ES-I3 (cell line): ENCODE measurements around the gene ING5.

Experiments
- H3K36me3 ChIP-seq: 2 replicates; pipeline ENCODE4 v1.6.1; 2013; ENCODE audit warnings: mild to moderate bottlenecking, low read length, control low read depth, moderate library complexity; ENCODE audit not compliant: insufficient read depth
- H3K4me1 ChIP-seq: 2 replicates; pipeline ENCODE4 v1.6.1; 2013; ENCODE audit warnings: mild to moderate bottlenecking, control low read depth, low read length; ENCODE audit not compliant: insufficient read depth
- H3K9ac ChIP-seq: 2 replicates; pipeline ENCODE4 v1.6.1; 2013; ENCODE audit warnings: low read depth, mild to moderate bottlenecking, low read length, moderate library complexity
- H3K9me3 ChIP-seq: 2 replicates; pipeline ENCODE4 v1.6.1; 2013; ENCODE audit warnings: mild to moderate bottlenecking, low read length, moderate library complexity; ENCODE audit not compliant: control insufficient read depth, insufficient read depth

The ING5 gene

GRCh38 chr2:241678784-241679540 is 22.9 kb upstream of the ING5 start:
- Histone ChIP-seq H3K4me1 (no peaks in the 10 kb centered on the region), H3K36me3 (peaks cover 7% of the 10 kb centered on the region), H3K9ac (no peak overlapping the region), H3K9me3 (no peaks in the 10 kb centered on the region)

- Histone ChIP-seq H3K9ac (no peak overlapping the region), H3K4me1 (no peaks in the 10 kb centered on the region), H3K36me3 (peaks cover 10% of the 10 kb centered on the region), H3K9me3 (no peaks in the 10 kb centered on the region)
These were observed 21.8 kb upstream of the ING5 start for GRCh38 chr2:241680044-241680443.

GRCh38 chr2:241680827-241681599 is 20.8 kb upstream of the ING5 start:
- H3K9ac ChIP-seq: no peak overlapping the region
- no peaks in the 10 kb centered on the region for H3K4me1 ChIP-seq
- H3K9me3 ChIP-seq: no peaks in the 10 kb centered on the region
- H3K36me3 ChIP-seq: peaks cover 10% of the 10 kb centered on the region

- peaks cover 6% of the 10 kb centered on the region; the same call in 1 of the 2 replicates for H3K36me3 ChIP-seq
- no peaks in the 10 kb centered on the region for H3K9me3 ChIP-seq
- peak overlapping the region; percentile 99 for H3K9ac ChIP-seq
- H3K4me1 ChIP-seq: no peaks in the 10 kb centered on the region
These were observed 15.6 kb upstream of the ING5 start for GRCh38 chr2:241686324-241686649.

- Histone ChIP-seq H3K36me3 (peaks cover 6% of the 10 kb centered on the region; the same call in 1 of the 2 replicates), H3K4me1 (no peaks in the 10 kb centered on the region), H3K9ac (peak within 1 kb of the TSS; percentile 99), H3K9me3 (no peaks in the 10 kb centered on the region)
These were observed 15.0 kb upstream of the ING5 start, which contains the start of gene DTYMK for GRCh38 chr2:241686650-241687425. Gene DTYMK, minus strand, starts transcription at chr2:241686815. Its CDS starts 32 bp downstream, at chr2:241686783.

- no peak overlapping the region for H3K9ac ChIP-seq
- H3K9me3 ChIP-seq: no peaks in the 10 kb centered on the region
- H3K36me3 ChIP-seq: peaks cover 4% of the 10 kb centered on the region; the same call in 1 of the 2 replicates
- H3K4me1 ChIP-seq: no peaks in the 10 kb centered on the region
These were observed 12.5 kb upstream of the ING5 start for GRCh38 chr2:241689306-241689705.

GRCh38 chr2:241690202-241690717 is 11.6 kb upstream of the ING5 start:
- Histone ChIP-seq H3K36me3 (peaks cover 3% of the 10 kb centered on the region; the same call in 1 of the 2 replicates), H3K4me1 (no peaks in the 10 kb centered on the region), H3K9me3 (no peaks in the 10 kb centered on the region), H3K9ac (no peak overlapping the region)

GRCh38 chr2:241692448-241692847 is 9.4 kb upstream of the ING5 start:
- Histone ChIP-seq H3K9me3 (no peaks in the 10 kb centered on the region), H3K4me1 (no peaks in the 10 kb centered on the region), H3K9ac (no peak overlapping the region), H3K36me3 (peaks cover 3% of the 10 kb centered on the region; the same call in 1 of the 2 replicates)

- Histone ChIP-seq H3K9me3 (no peaks in the 10 kb centered on the region), H3K36me3 (peaks cover under 1% of the 10 kb centered on the region; the same call in 1 of the 2 replicates), H3K9ac (no peak overlapping the region), H3K4me1 (no peaks in the 10 kb centered on the region)
These were observed 6.2 kb upstream of the ING5 start for GRCh38 chr2:241695651-241696050.

GRCh38 chr2:241701149-241701398 is 765 bp upstream of the ING5 start:
- peak overlapping the region; percentile 83 for H3K9ac ChIP-seq
- no peaks in the 10 kb centered on the region for H3K36me3 ChIP-seq
- no peaks in the 10 kb centered on the region for H3K4me1 ChIP-seq
- H3K9me3 ChIP-seq: no peaks in the 10 kb centered on the region

GRCh38 chr2:241702155-241703031 is 554 bp downstream of the ING5 start:
- peak overlapping the region; percentile 89 for H3K9ac ChIP-seq
- H3K36me3 ChIP-seq: no peaks in the 10 kb centered on the region
- no peaks in the 10 kb centered on the region for H3K4me1 ChIP-seq
- no peaks in the 10 kb centered on the region; the same call in 1 of the 2 replicates for H3K9me3 ChIP-seq

- Histone ChIP-seq H3K9ac (peak overlapping the region; percentile 89), H3K9me3 (no peaks in the 10 kb centered on the region; the same call in 1 of the 2 replicates), H3K4me1 (no peaks in the 10 kb centered on the region), H3K36me3 (no peaks in the 10 kb centered on the region)
These were observed 1.3 kb downstream of the ING5 start for GRCh38 chr2:241703032-241703604.

- peaks cover 10% of the 10 kb centered on the region; the same call in 1 of the 2 replicates for H3K36me3 ChIP-seq
These were observed 4.7 kb downstream of the ING5 start for GRCh38 chr2:241706537-241706936.

More at GRCh38 chr2:241706537-241706936, 4.7 kb downstream of the ING5 start:
- Histone ChIP-seq H3K4me1 (no peaks in the 10 kb centered on the region), H3K9me3 (no peaks in the 10 kb centered on the region; the same call in 1 of the 2 replicates), H3K9ac (no peak overlapping the region)
